HepG2 (cell line): ENCODE data around the gene CAPN13. TPM values are rescaled to one million over a fixed set of nuclear protein-coding genes. Genes with fewer than 3 reads are reported as not detected.

Experiments
- ATAC-seq: fragments of 200-7000 bp; cut with Tn5 transposase; 3 replicates; pipeline ENCODE4 v1.9.1; 2020; ENCODE audit warnings: mild to moderate bottlenecking, moderate library complexity
- BruUV-seq: library from RNA; stranded (reverse); fragments of 400-500 nt; replicated peaks from 2 replicates; lab custom pipeline; 2021; lab: Mats Ljungman, UMichigan
- CTCF ChIA-PET: fragments of 300-600 bp; formaldehyde crosslinking; extraction: SDS; loops from one replicate; lab custom pipeline; 2021; ENCODE audit warnings: low total read pairs, inconsistent platforms, low intra/inter-chr PET ratio; lab: Yijun Ruan, JAX
- POLR2A ChIA-PET: fragments of 350-600 bp; sonication (Branson Sonifier 250); formaldehyde crosslinking; loops from one replicate; lab custom pipeline; 2020; ENCODE audit warnings: antibody characterized with exemption, inconsistent platforms; lab: Yijun Ruan, JAX
- DNase-seq: peaks from one replicate; pipeline ENCODE4 v3.0.0-alpha.2; 2015; ENCODE audit warnings: low spot score
- FAIRE-seq: peaks from 3 replicates; lab custom pipeline; 2011; peaks lifted over from hg19 to GRCh38; lab: Jason Lieb, UNC
- H2AFZ ChIP-seq: one replicate; pipeline ENCODE4 v1.6.1; 2011; ENCODE audit warnings: low read length, inconsistent platforms
- H3K27ac ChIP-seq: fragments of 300-600 bp; 3 replicates; pipeline ENCODE4 v1.8.0; 2011; ENCODE audit warnings: mixed run types, mild to moderate bottlenecking, mixed read lengths, low read length, inconsistent platforms; ENCODE audit not compliant: insufficient read depth; ENCODE audit errors: extremely low read length
- H3K27me3 ChIP-seq, 2 experiments: fragments of 200-600 bp in 1 of 2; 2 replicates in 1 of 2; 3 replicates in 1 of 2; pipeline versions ENCODE4 v1.6.0 to v1.8.0; 2011; ENCODE audit warnings: low read length in 2 of 2, mild to moderate bottlenecking in 2 of 2, moderate library complexity in 2 of 2, inconsistent platforms in 1 of 2; ENCODE audit not compliant: insufficient read depth in 2 of 2, control insufficient read depth in 1 of 2
- H3K36me3 ChIP-seq, 2 experiments: fragments of 200-600 bp in 1 of 2; replicated peaks in 1 of 2; 2 replicates in 1 of 2; 3 replicates in 1 of 2; pipeline versions ENCODE4 v1.5.1 to v1.8.0; 2011; ENCODE audit warnings: low read length in 2 of 2, inconsistent platforms in 1 of 2; ENCODE audit not compliant: insufficient read depth in 2 of 2, control insufficient read depth in 1 of 2
- H3K4me1 ChIP-seq: 2 replicates; pipeline ENCODE4 v1.5.1; 2012; ENCODE audit warnings: low read length, inconsistent platforms; ENCODE audit not compliant: insufficient read depth
- H3K4me2 ChIP-seq: 2 replicates; pipeline ENCODE4 v1.6.0; 2011; ENCODE audit warnings: low read depth, low read length, inconsistent platforms
- H3K4me3 ChIP-seq, 3 experiments: fragments of 200-600 bp in 1 of 3; sonication (generic), shearing (Covaris generic) in 1 of 3; replicated peaks in 1 of 3; 2 replicates each; pipeline ENCODE4 v1.5.1; 2011 to 2016; ENCODE audit warnings: low read length in 3 of 3, inconsistent platforms in 2 of 3, low read depth in 2 of 3, mild to moderate bottlenecking in 2 of 3, control low read depth in 1 of 3, mixed read lengths in 1 of 3; ENCODE audit not compliant: insufficient read depth in 1 of 3
- H3K79me2 ChIP-seq: one replicate; pipeline ENCODE4 v1.6.1; 2011; ENCODE audit warnings: low read length, inconsistent platforms; ENCODE audit not compliant: insufficient read depth
- H3K9ac ChIP-seq: 2 replicates; pipeline ENCODE4 v1.6.0; 2011; ENCODE audit warnings: mild to moderate bottlenecking, low read depth, low read length, inconsistent platforms; ENCODE audit not compliant: insufficient read depth
- H3K9me3 ChIP-seq: 2 replicates; pipeline ENCODE4 v1.5.1; 2012; ENCODE audit warnings: mild to moderate bottlenecking, low read length
- H4K20me1 ChIP-seq: 2 replicates; pipeline ENCODE4 v1.6.0; 2011; ENCODE audit warnings: inconsistent platforms, mild to moderate bottlenecking, low read length, moderate library complexity; ENCODE audit not compliant: insufficient read depth
- AGO2 ChIP-seq: fragments of 200-400 bp; formaldehyde crosslinking; optimal IDR thresholded peaks from 2 replicates; pipeline ENCODE3; 2017; ENCODE audit warnings: mild to moderate bottlenecking, low read depth, low read length, moderate library complexity
- AKNA ChIP-seq: sonication (generic); formaldehyde crosslinking; IDR thresholded peaks from 2 replicates; pipeline ENCODE4 v1.4.0; 2020; ENCODE audit warnings: missing genetic modification reagents, borderline replicate concordance
- ATF3 ChIP-seq: sonication (generic); formaldehyde crosslinking; IDR thresholded peaks from 2 replicates; pipeline ENCODE4 v1.4.0; 2020; ENCODE audit warnings: missing genetic modification reagents
- CEBPZ ChIP-seq: IDR thresholded peaks from 2 replicates; pipeline ENCODE4 v1.6.1; 2012; ENCODE audit warnings: low read length, improper control_type of control experiment
- HNRNPUL1 ChIP-seq: fragments of 200-400 bp; formaldehyde crosslinking; IDR thresholded peaks from 2 replicates; pipeline ENCODE4 v1.6.1; 2017; ENCODE audit warnings: low read depth, mild to moderate bottlenecking, low read length, moderate library complexity
- HOXD1 ChIP-seq: sonication (generic); formaldehyde crosslinking; IDR thresholded peaks from 2 replicates; pipeline ENCODE4 v1.5.0; 2020; ENCODE audit warnings: missing genetic modification reagents
- MAZ ChIP-seq, 2 experiments: sonication (generic) in 1 of 2; formaldehyde crosslinking in 1 of 2; IDR thresholded peaks; 2 replicates each; pipeline versions ENCODE4 v1.5.0 to v1.6.1; 2012 to 2020; ENCODE audit warnings: low read depth in 2 of 2, mild to moderate bottlenecking in 2 of 2, borderline replicate concordance in 1 of 2, improper control_type of control experiment in 1 of 2, low read length in 1 of 2, missing genetic modification reagents in 1 of 2, moderate library complexity in 1 of 2
- PTBP1 ChIP-seq: fragments of 200-400 bp; formaldehyde crosslinking; IDR thresholded peaks from 2 replicates; pipeline ENCODE4 v1.6.1; 2018; ENCODE audit warnings: low read length, low read depth; ENCODE audit not compliant: poor library complexity, severe bottlenecking
- RFX5 ChIP-seq: IDR thresholded peaks from 2 replicates; pipeline ENCODE4 v1.6.1; 2011; ENCODE audit warnings: low read depth, low read length, improper control_type of control experiment
- XBP1 ChIP-seq: sonication (generic); formaldehyde crosslinking; IDR thresholded peaks from 2 replicates; pipeline ENCODE4 v1.5.0; 2020; ENCODE audit warnings: missing genetic modification reagents
- ZFP91 ChIP-seq: sonication (generic); formaldehyde crosslinking; IDR thresholded peaks from 2 replicates; pipeline ENCODE4 v1.9.0; 2022; ENCODE audit warnings: missing genetic modification reagents, mild to moderate bottlenecking, borderline replicate concordance
- ZNF703 ChIP-seq: sonication (generic); formaldehyde crosslinking; IDR thresholded peaks from 2 replicates; pipeline ENCODE4 v1.5.1; 2020; ENCODE audit warnings: missing genetic modification reagents, mild to moderate bottlenecking, moderate library complexity, borderline replicate concordance
- WGBS: methylation state at CpG from one replicate; pipeline ENCODE4 v1.1.6; 2017; ENCODE audit warnings: low lambda C conversion rate; 5-methylcytosine and 5-hydroxymethylcytosine counted together
- in situ Hi-C: cut with HindIII; loops from 2 replicates; pipeline ENCODE4 v1.10.0; 2017; ENCODE audit warnings: low pct_unique_long_range_greater_than_20kb; ENCODE audit not compliant: extremely low pct_ligation_motif_present
- intact Hi-C: fragments of 100-400 bp; cut with micrococcal nuclease; formaldehyde crosslinking; loops from one replicate; pipeline ENCODE4 v1.10.0; 2022; ENCODE audit not compliant: unreplicated experiment
- polyA plus RNA-seq, 8 experiments: library from polyadenylated mRNA; depleted of rRNA in 3 of 8; stranded (reverse) in 7 of 8; unstranded in 1 of 8; fragments of >200 nt; fragmentation: Illumina TruSeq in 4 of 8; extraction: Trizol in 4 of 8; gene quantifications; 2 replicates each; pipeline versions ENCODE4 v1.2.1 to v1.2.3, GENCODE V29; 2011 to 2016; ENCODE audit warnings: low read depth in 4 of 8, missing spikeins in 1 of 8, mixed read lengths in 1 of 8; ENCODE audit not compliant: insufficient read depth in 1 of 8
- total RNA-seq, 5 experiments: library from RNA; depleted of rRNA; stranded (reverse); fragments of >200 nt; fragmentation: Illumina TruSeq; extraction: Trizol; gene quantifications; 2 replicates each; pipeline ENCODE4 v1.2.3, GENCODE V29; 2016; ENCODE audit warnings: low read depth in 1 of 5

The CAPN13 gene
- total and polyA plus RNA-seq, 2 of the 13 experiments (the other 11 are each of a cell fraction or from before 2014, with no cell fraction given) = not detected

- no TSS peak for BruUV-seq
- Histone ChIP-seq H3K4me1 (no peaks in the 10 kb centered on the region), H3K9ac (no peak overlapping the region), H3K4me2 (no peak overlapping the region), H3K27me3 (no peaks in the 10 kb centered on the region), H3K9me3 (peaks cover 4% of the 10 kb centered on the region), H3K79me2 (no peaks in the 10 kb centered on the region), H3K27ac (no peak overlapping the region), H3K4me3 (no peak overlapping the region), H3K36me3 (no peaks in the 10 kb centered on the region), H4K20me1 (no peaks in the 10 kb centered on the region; the same call in 1 of the 2 replicates), H2AFZ (no peak overlapping the region)
- WGBS = 23% methylated on average over 4 of the region's 4 CpGs
- in situ Hi-C loops = no loop called here
- no peak for DNase-seq
- intact Hi-C loops = loop anchor here (10.0 kb wide), 1 partner anchor 238 kb away; no protein-coding TSS in a partner anchor
- ATAC-seq = no peak
- FAIRE-seq = no peak
- ChIA-PET POLR2A (no interaction called here), CTCF (no interaction called here)
- TF ChIP-seq XBP1 (no peak), PTBP1 (no peak), ZFP91 (no peak), HNRNPUL1 (no peak), AKNA (CRISPR knock-in tag) (no peak), ZNF703 (no peak), RFX5 (no peak), AGO2 (no peak), HOXD1 (no peak), CEBPZ (no peak), ATF3 (CRISPR knock-in tag) (no peak), MAZ (IDR thresholded peaks at IDR 0.05; ENCODE audit: borderline replicate concordance, low read depth, low read length) (no peak), MAZ (CRISPR knock-in tag; IDR thresholded peaks at IDR 0.05; ENCODE audit: low read depth) (no peak)
Measured at GRCh38 chr2:30673127-30673526, 134.1 kb downstream of the CAPN13 start.
